ENCODE data around the gene ARHGDIA.
A peak's percentile ranks its signal among the peaks of the same experiment; 100 is the strongest.

Gene ARHGDIA

GRCh38 chr17:81839301-81839700 lies 31.8 kb downstream of the ARHGDIA start:
- Mint-ChIP-seq H3K36me3 (ENCODE audit: low read depth) (peaks cover 6% of the 10 kb centered on the region), H3K27ac (no peak overlapping the region), H3K27me3 (ENCODE audit: low read depth) (no peaks in the 10 kb centered on the region), H3K4me3 (no peak overlapping the region), H3K9me3 (no peaks in the 10 kb centered on the region), H3K4me1 (ENCODE audit: low read depth) (no peaks in the 10 kb centered on the region)

- Mint-ChIP-seq H3K27ac (no peak overlapping the region), H3K9me3 (no peaks in the 10 kb centered on the region), H3K4me1 (ENCODE audit: low read depth) (peaks cover under 1% of the 10 kb centered on the region), H3K4me3 (no peak overlapping the region), H3K27me3 (ENCODE audit: low read depth) (no peaks in the 10 kb centered on the region), H3K36me3 (ENCODE audit: low read depth) (peaks cover 6% of the 10 kb centered on the region)
Measured at GRCh38 chr17:81838753-81839255, 32.3 kb downstream of the ARHGDIA start.

DNA sequence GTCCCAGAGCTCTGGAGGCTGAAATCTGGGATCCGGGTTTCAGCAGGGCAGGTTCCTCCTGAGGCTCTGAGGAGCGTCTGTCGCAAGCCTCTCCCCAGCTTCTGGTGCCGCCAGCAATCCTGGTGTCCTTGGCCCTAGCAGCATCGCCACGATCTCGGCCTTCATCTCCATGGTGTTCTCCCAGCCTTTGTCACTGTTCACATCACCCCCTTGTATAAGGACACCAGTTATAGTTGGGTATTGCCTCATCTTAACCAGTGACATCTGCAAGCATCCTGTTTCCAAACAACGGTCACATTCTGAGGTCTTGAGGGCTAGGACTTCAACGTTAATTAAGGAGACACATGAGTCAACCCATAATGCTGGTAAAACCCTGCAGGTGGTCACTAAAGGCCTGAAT lies 33.5 kb downstream of the ARHGDIA start:
- Mint-ChIP-seq H3K27ac (no peak overlapping the region), H3K4me3 (no peak overlapping the region), H3K27me3 (ENCODE audit: low read depth) (no peaks in the 10 kb centered on the region), H3K4me1 (ENCODE audit: low read depth) (peaks cover 3% of the 10 kb centered on the region), H3K9me3 (no peaks in the 10 kb centered on the region), H3K36me3 (ENCODE audit: low read depth) (no peaks in the 10 kb centered on the region)

DNA sequence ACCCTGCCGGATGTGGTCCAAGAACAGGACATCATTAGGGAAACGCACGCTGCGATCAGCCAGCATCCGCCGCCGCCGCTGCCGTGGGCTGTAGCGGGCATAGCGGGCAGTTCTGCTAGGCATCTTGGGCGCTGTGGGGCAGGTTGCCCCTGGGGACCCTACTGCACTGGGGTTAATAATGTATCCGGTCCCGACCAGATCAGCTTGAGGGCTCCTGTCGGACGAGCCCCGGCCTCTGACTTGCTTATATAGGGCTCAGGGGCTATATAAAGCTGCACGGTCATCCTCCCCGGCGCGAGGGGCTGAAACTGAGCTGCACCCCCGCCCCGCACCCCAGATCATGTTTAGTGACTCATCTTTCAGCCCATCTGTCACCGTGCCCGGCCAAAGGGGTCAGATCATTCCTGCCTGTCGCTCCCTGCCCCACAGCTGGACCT lies 36.3 kb downstream of the ARHGDIA start, which contains the start of gene PPP1R27:
PPP1R27 (minus strand) TSS at position 220 of the 437 bp plus-strand sequence; CDS start at position 123, 97 bp downstream.
- Mint-ChIP-seq H3K9me3 (no peaks in the 10 kb centered on the region), H3K36me3 (ENCODE audit: low read depth) (peaks cover 3% of the 10 kb centered on the region), H3K4me1 (ENCODE audit: low read depth) (peaks cover 16% of the 10 kb centered on the region), H3K27me3 (ENCODE audit: low read depth) (no peaks in the 10 kb centered on the region), H3K4me3 (peak within 1 kb of the TSS; percentile 74), H3K27ac (peak within 1 kb of the TSS; percentile 79)

DNA sequence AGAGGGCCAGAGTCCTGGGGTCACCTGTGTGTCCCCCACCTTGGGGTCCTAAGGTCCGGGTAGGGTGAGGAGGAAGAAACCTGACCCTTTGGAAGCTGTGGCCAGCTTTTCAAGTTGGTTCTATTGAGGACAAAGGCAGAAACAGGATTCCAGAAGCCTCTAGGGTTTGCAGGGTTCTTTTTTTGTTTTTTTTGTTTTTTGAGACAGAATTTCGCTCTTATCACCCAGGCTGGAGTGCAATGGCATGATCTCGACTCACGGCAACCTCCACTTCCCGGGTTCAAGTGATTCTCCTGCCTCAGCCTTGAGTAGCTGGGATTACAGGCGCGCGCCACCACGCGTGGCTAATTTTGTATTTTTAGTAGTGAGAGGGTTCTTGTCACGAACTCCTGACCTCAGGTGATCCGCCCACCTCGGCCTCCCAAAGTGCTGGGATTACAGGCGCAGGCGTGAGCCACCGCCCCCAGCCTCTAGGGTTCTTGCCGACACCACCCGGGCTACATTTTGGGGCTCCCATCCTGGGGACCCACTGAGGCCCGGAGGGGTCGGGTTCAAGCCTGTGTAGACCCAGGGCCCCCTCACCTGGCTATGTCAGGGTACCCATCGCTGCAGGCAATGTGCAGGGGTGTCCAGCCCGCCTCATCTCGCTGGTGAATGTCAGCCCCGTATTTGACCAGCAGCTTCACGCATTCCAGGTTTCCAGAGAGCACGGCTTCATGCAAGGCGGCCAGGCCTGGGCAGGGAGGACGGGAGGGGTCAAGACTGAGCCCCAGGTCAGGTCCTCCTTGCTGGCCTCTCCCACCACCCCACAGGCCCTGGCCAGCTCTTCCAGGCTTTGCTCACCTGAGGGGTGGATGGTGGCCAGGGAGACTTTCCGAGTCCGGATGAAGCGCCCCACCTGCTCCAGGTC lies 37.0 kb downstream of the ARHGDIA start:
- H3K4me3 Mint-ChIP-seq = peak overlapping the region; percentile 74
- H3K36me3 Mint-ChIP-seq (ENCODE audit: low read depth) = peaks cover 3% of the 10 kb centered on the region
- H3K4me1 Mint-ChIP-seq (ENCODE audit: low read depth) = peaks cover 16% of the 10 kb centered on the region
- peak overlapping the region; percentile 79 for H3K27ac Mint-ChIP-seq
- H3K27me3 Mint-ChIP-seq (ENCODE audit: low read depth) = no peaks in the 10 kb centered on the region
- no peaks in the 10 kb centered on the region for H3K9me3 Mint-ChIP-seq

DNA sequence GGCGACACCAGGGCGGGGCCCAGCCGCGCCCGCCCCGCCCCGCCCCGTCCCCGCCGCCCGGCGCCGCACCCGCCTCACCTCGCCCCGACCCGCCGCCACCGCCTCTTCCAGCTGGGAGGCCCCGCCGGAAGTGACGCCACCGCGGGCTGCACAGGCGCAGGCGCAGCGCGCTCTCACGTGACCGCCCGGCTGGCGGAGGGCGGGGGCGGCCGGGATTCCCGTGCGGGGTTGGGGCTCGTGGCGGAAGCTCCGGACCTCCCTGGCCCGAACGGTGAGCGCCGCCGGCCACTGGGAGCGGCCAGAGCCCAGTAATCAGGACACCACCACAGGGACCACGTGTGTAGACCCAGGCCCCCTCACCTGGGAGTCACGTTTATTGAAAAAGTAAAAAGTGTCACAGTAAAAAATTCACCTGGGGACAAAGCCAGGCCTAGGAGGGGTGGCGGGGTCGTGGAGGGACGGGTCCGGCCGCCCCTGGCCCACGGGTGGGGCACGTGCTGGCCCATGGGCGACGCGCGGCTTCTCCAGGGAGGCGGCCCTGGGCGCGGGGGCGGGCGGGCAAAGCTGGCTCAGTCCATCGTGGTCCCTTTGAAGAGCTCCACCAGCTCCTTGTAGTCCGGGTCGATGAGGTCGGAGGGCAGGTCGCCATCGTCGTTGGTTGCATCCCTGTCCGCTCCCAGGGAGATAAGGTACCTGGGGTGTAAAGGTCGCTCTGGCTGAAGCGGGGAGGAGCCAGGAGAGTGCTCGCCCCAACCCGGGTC lies 37.8 kb downstream of the ARHGDIA start, which contains the start of gene MCRIP1:
MCRIP1 (minus strand) TSS at position 132 of the 761 bp plus-strand sequence. CDS start 8,785 bp downstream, outside the sequence.
- H3K27me3 Mint-ChIP-seq (ENCODE audit: low read depth) = no peaks in the 10 kb centered on the region
- H3K4me3 Mint-ChIP-seq = peak within 1 kb of the TSS; percentile 91
- peaks cover 3% of the 10 kb centered on the region for H3K36me3 Mint-ChIP-seq (ENCODE audit: low read depth)
- H3K9me3 Mint-ChIP-seq = no peaks in the 10 kb centered on the region
- peak within 1 kb of the TSS; percentile 94 for H3K27ac Mint-ChIP-seq
- H3K4me1 Mint-ChIP-seq (ENCODE audit: low read depth) = peaks cover 18% of the 10 kb centered on the region

- H3K27ac Mint-ChIP-seq = peak overlapping the region; percentile 94
- H3K4me1 Mint-ChIP-seq (ENCODE audit: low read depth) = peaks cover 19% of the 10 kb centered on the region
- H3K9me3 Mint-ChIP-seq = no peaks in the 10 kb centered on the region
- peaks cover 3% of the 10 kb centered on the region for H3K36me3 Mint-ChIP-seq (ENCODE audit: low read depth)
- peak overlapping the region; percentile 91 for H3K4me3 Mint-ChIP-seq
- no peaks in the 10 kb centered on the region for H3K27me3 Mint-ChIP-seq (ENCODE audit: low read depth)
Measured at GRCh38 chr17:81832608-81833159, 38.5 kb downstream of the ARHGDIA start.

DNA sequence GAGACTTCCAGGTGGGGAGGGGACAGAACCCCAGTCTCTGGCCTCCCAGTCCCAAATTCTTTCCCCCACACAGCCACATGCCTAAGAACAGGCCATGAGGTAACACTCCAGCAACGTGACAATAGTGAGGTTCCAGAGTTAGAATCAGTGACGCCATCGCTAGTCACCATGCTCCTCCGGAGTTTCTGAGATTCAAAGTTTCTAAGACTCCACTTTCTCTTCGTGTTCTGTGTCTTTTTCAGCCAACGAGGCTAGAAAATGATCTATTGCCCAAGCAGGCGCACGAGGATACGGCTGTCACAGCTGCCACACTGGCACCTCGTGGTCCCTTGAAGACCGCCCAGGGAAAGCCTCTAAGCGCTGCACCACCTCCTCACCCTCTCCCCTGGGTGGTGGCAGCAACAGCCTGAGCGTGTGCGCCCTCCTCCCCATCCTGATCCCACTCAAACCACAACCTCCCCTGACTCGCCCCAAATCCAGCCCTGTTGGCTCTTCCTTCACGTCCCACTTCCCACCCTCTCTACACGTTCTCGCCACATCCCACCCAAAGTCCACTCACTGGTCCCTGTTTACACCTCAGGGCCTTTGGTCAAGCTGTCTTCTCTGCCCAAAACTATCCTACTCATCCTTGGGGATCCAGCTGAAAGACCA lies 39.1 kb downstream of the ARHGDIA start:
- Mint-ChIP-seq H3K27ac (peak overlapping the region; percentile 94), H3K4me3 (peak overlapping the region; percentile 91), H3K27me3 (ENCODE audit: low read depth) (no peaks in the 10 kb centered on the region), H3K9me3 (no peaks in the 10 kb centered on the region), H3K4me1 (ENCODE audit: low read depth) (peaks cover 19% of the 10 kb centered on the region), H3K36me3 (ENCODE audit: low read depth) (peaks cover 3% of the 10 kb centered on the region)

DNA sequence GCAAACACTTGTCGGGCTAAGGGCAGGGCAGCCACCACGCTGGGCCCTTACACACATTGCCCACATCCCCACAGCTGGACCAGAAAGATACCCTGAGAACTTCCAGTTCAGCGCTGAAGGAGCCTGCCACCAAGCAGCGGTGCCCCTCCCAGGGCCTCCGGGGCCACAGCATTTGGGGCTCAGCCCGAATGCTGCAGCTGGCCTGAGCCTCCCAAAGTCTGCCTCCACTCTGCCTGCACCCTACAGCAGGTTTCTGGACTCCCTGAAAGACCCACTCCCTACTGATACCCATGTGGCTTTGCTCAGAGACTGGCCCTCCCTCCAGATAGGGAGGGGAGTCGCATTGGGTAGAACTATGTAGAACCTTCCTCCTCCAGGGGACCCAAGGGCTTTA lies 39.6 kb downstream of the ARHGDIA start:
- Mint-ChIP-seq H3K4me1 (ENCODE audit: low read depth) (peaks cover 19% of the 10 kb centered on the region), H3K4me3 (peak overlapping the region; percentile 91)

GRCh38 chr17:81829858-81830257 lies 41.3 kb downstream of the ARHGDIA start:
- Mint-ChIP-seq H3K36me3 (ENCODE audit: low read depth) (peaks cover 3% of the 10 kb centered on the region), H3K27me3 (ENCODE audit: low read depth) (no peaks in the 10 kb centered on the region), H3K4me3 (no peak overlapping the region), H3K4me1 (ENCODE audit: low read depth) (peaks cover 21% of the 10 kb centered on the region), H3K9me3 (no peaks in the 10 kb centered on the region), H3K27ac (peak overlapping the region; percentile 24)

More for the DNA sequence above, 39.6 kb downstream of the ARHGDIA start:
- Mint-ChIP-seq H3K27ac (peak overlapping the region; percentile 94), H3K9me3 (no peaks in the 10 kb centered on the region), H3K27me3 (ENCODE audit: low read depth) (no peaks in the 10 kb centered on the region), H3K36me3 (ENCODE audit: low read depth) (peaks cover 3% of the 10 kb centered on the region)

DNA sequence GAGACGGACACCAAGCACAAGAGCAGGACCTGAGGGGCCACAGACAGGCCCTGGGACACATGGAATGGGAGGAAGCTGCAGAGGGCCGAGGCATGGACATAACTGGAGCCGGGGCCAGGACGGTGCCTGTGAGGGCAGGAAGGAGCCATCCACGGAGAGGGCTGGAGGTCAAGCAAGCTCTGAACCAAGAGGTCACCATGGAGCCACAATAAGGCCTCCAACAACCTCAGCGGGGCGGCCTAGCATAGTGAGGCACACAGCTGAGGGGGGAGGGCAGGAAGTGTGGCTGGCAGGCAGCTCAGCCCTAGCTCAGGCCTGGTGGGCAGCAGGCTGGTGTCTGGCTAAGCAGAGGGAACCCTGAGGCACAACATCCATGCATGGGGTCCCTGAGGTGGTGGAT lies 42.5 kb downstream of the ARHGDIA start:
- Mint-ChIP-seq H3K27ac (no peak overlapping the region), H3K27me3 (ENCODE audit: low read depth) (no peaks in the 10 kb centered on the region), H3K4me1 (ENCODE audit: low read depth) (peaks cover 19% of the 10 kb centered on the region), H3K4me3 (no peak overlapping the region), H3K36me3 (ENCODE audit: low read depth) (peaks cover 3% of the 10 kb centered on the region), H3K9me3 (no peaks in the 10 kb centered on the region)

DNA sequence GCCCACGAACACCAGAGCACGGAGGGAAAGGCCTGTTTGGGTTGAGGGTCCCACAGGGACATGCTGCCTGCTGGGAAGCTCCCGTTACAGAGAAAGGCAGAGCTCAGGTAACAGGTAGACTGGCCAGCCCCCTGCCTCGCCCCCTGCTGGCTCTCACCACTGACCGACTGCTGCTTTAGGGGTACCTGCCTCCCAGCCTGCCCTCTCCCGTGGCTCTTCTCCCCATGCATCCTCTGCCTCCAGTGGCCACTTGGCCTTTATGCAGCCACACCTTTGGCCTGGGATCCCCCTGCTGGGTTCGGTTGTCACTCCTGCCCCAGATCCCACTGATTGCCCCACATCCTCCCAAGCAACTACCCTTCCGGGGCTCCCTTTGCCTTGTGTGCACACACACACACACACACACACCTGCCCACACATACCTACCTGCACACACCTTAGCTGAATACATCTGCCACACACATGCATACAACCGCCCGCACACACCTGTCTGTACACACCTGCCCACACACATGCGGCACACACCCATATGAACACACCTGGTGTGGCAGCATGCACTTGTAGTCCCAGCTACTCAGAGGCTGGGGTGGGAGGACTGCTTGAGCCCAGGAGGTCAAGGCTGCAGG lies 45.2 kb downstream of the ARHGDIA start:
- H3K4me3 Mint-ChIP-seq = no peak overlapping the region
- no peaks in the 10 kb centered on the region for H3K27me3 Mint-ChIP-seq (ENCODE audit: low read depth)
- peaks cover 7% of the 10 kb centered on the region for H3K4me1 Mint-ChIP-seq (ENCODE audit: low read depth)
- H3K9me3 Mint-ChIP-seq = no peaks in the 10 kb centered on the region
- H3K27ac Mint-ChIP-seq = no peak overlapping the region
- no peaks in the 10 kb centered on the region for H3K36me3 Mint-ChIP-seq (ENCODE audit: low read depth)

DNA sequence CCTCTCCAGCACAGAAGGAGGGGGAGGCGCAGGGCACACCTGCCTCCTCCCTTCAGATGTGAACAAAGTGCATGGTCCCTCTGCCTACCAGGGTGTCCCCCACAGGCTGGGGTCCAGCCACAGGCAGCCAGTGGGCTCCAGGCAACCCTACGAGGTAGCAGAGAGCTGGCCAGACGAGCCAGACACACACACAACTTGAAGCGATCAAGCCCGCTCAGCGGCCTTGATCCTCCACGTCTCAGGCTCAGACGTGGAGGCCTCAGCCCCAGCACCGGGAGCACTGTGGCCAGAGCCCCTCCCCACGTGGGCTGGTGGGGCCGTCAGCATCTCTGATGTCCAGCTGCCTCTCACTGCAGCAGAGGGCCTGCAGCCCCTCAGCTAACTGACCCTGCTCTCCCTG lies 46.5 kb downstream of the ARHGDIA start:
- H3K4me3 Mint-ChIP-seq = no peak overlapping the region
- H3K27ac Mint-ChIP-seq = no peak overlapping the region
- no peaks in the 10 kb centered on the region for H3K36me3 Mint-ChIP-seq (ENCODE audit: low read depth)
- peaks cover 7% of the 10 kb centered on the region for H3K4me1 Mint-ChIP-seq (ENCODE audit: low read depth)
- H3K27me3 Mint-ChIP-seq (ENCODE audit: low read depth) = no peaks in the 10 kb centered on the region
- H3K9me3 Mint-ChIP-seq = no peaks in the 10 kb centered on the region

Data from T-helper 1 cell treated with Interleukin-12 subunit alpha and Interleukin-12 subunit beta and Interleukin-4 antibody, amounts not matched to agents 30 μg/mL and 1 μg/mL, for 36 hours (primary cell).